ENCODE measurements around the gene SEBOX. TPM values are rescaled to one million over a fixed set of nuclear protein-coding genes. Genes with fewer than 3 reads are reported as not detected.

Gene SEBOX
- total RNA-seq, 2 donors from 2014 or later = not detected

GRCh38 chr17:28366605-28367004 is 1.6 kb upstream of the SEBOX start:
- no peak for TF ChIP-seq CTCF (IDR thresholded peaks at IDR 0.05)
- TF ChIP-seq POLR2A (IDR thresholded peaks at IDR 0.05) = no peak
- TF ChIP-seq POLR2AphosphoS5 (IDR thresholded peaks at IDR 0.05) = no peak
- intact Hi-C loops (cut with DNase I) = no loop called here
- DNase-seq (ENCODE audit: low spot score) = no peak
- Histone ChIP-seq H3K9me3 (no peaks in the 10 kb centered on the region), H3K36me3 (peaks cover 0 to under 1% of the 10 kb centered on the region in 2 donors), H3K27ac (no peak overlapping the region), H3K27me3 (replicated peaks; ENCODE audit: insufficient read depth) (no peaks in the 10 kb centered on the region), H3K4me3 (no peak overlapping the region), H3K4me1 (replicated peaks) (no peaks in the 10 kb centered on the region)
- 58% methylated on average over 1 of the region's 1 CpG for WGBS

GRCh38 chr17:28365487-28365886 is 488 bp upstream of the SEBOX start:
- peaks cover 3 to 5% of the 10 kb centered on the region in 2 donors for H3K36me3 ChIP-seq

GRCh38 chr17:28363776-28364650 is 986 bp downstream of the SEBOX start:
- TF ChIP-seq POLR2A (IDR thresholded peaks at IDR 0.05) (no peak), POLR2AphosphoS5 (IDR thresholded peaks at IDR 0.05) (no peak), CTCF (IDR thresholded peaks at IDR 0.05) (no peak)
- H3K4me1 ChIP-seq (replicated peaks) = no peaks in the 10 kb centered on the region
- WGBS = 89% methylated on average over 8 of the region's 8 CpGs
- DNase-seq (ENCODE audit: low spot score) = no peak
- H3K4me3 ChIP-seq = no peak overlapping the region
- H3K9me3 ChIP-seq = no peaks in the 10 kb centered on the region
- intact Hi-C loops (cut with DNase I) = no loop called here
- H3K27ac ChIP-seq = no peak overlapping the region
- no peaks in the 10 kb centered on the region for H3K27me3 ChIP-seq (replicated peaks; ENCODE audit: insufficient read depth)
- H3K36me3 ChIP-seq = peaks cover 3 to 9% of the 10 kb centered on the region in 2 donors

More at GRCh38 chr17:28365487-28365886, 488 bp upstream of the SEBOX start:
- Histone ChIP-seq H3K27ac (no peak overlapping the region), H3K27me3 (replicated peaks; ENCODE audit: insufficient read depth) (no peaks in the 10 kb centered on the region), H3K4me3 (no peak overlapping the region), H3K4me1 (replicated peaks) (no peaks in the 10 kb centered on the region), H3K9me3 (no peaks in the 10 kb centered on the region)
- 92% methylated on average over 3 of the region's 3 CpGs for WGBS
- intact Hi-C loops (cut with DNase I) = no loop called here
- DNase-seq (ENCODE audit: low spot score) = no peak
- TF ChIP-seq POLR2A (IDR thresholded peaks at IDR 0.05) = no peak
- TF ChIP-seq POLR2AphosphoS5 (IDR thresholded peaks at IDR 0.05) = no peak
- TF ChIP-seq CTCF (IDR thresholded peaks at IDR 0.05) = no peak

- Histone ChIP-seq H3K4me3 (no peak overlapping the region), H3K27ac (no peak overlapping the region), H3K4me1 (replicated peaks) (peaks cover 4% of the 10 kb centered on the region), H3K36me3 (peaks cover 3 to 9% of the 10 kb centered on the region in 2 donors), H3K9me3 (no peaks in the 10 kb centered on the region), H3K27me3 (replicated peaks; ENCODE audit: insufficient read depth) (no peaks in the 10 kb centered on the region)
- TF ChIP-seq CTCF (IDR thresholded peaks at IDR 0.05) (no peak), POLR2A (IDR thresholded peaks at IDR 0.05) (no peak), POLR2AphosphoS5 (IDR thresholded peaks at IDR 0.05) (no peak)
- intact Hi-C loops (cut with DNase I) = no loop called here
- WGBS = 87% methylated on average over 5 of the region's 5 CpGs
- no peak for DNase-seq (ENCODE audit: low spot score)
These were observed 1.8 kb downstream of the SEBOX start for GRCh38 chr17:28363186-28363585.

GRCh38 chr17:28357901-28358197 is 7.2 kb downstream of the SEBOX start:
- intact Hi-C loops (cut with DNase I) = loop anchor here (1.0 to 10.0 kb wide), 2 partner anchors 22 to 463 kb away; partner anchors contain the start of gene LYRM9
- no peak for TF ChIP-seq CTCF (IDR thresholded peaks at IDR 0.05)
- no peak for TF ChIP-seq POLR2AphosphoS5 (IDR thresholded peaks at IDR 0.05)
- TF ChIP-seq POLR2A (IDR thresholded peaks at IDR 0.05) = no peak
- no peak for DNase-seq (ENCODE audit: low spot score)
- WGBS = 2% methylated on average over 4 of the region's 4 CpGs
- H3K4me1 ChIP-seq (replicated peaks) = peaks cover 5% of the 10 kb centered on the region
- H3K27ac ChIP-seq = peak overlapping the region; percentile 82
- H3K4me3 ChIP-seq = peak overlapping the region; percentile 90 to 100
- H3K9me3 ChIP-seq = no peaks in the 10 kb centered on the region
- peaks cover 9 to 15% of the 10 kb centered on the region in 2 donors for H3K36me3 ChIP-seq
- H3K27me3 ChIP-seq (replicated peaks; ENCODE audit: insufficient read depth) = no peaks in the 10 kb centered on the region

All from prostate gland (tissue), 2 donors.